NCI-H2081 treated with DMSO at 0.1 percent for 48 hours (cell line): ENCODE data around the gene ZBTB16.

Experiments
- DNase-seq: peaks from one replicate; lab custom pipeline; 2025; lab: John Stamatoyannopoulos, UW

ZBTB16 gene, protein sequence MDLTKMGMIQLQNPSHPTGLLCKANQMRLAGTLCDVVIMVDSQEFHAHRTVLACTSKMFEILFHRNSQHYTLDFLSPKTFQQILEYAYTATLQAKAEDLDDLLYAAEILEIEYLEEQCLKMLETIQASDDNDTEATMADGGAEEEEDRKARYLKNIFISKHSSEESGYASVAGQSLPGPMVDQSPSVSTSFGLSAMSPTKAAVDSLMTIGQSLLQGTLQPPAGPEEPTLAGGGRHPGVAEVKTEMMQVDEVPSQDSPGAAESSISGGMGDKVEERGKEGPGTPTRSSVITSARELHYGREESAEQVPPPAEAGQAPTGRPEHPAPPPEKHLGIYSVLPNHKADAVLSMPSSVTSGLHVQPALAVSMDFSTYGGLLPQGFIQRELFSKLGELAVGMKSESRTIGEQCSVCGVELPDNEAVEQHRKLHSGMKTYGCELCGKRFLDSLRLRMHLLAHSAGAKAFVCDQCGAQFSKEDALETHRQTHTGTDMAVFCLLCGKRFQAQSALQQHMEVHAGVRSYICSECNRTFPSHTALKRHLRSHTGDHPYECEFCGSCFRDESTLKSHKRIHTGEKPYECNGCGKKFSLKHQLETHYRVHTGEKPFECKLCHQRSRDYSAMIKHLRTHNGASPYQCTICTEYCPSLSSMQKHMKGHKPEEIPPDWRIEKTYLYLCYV

DNA sequence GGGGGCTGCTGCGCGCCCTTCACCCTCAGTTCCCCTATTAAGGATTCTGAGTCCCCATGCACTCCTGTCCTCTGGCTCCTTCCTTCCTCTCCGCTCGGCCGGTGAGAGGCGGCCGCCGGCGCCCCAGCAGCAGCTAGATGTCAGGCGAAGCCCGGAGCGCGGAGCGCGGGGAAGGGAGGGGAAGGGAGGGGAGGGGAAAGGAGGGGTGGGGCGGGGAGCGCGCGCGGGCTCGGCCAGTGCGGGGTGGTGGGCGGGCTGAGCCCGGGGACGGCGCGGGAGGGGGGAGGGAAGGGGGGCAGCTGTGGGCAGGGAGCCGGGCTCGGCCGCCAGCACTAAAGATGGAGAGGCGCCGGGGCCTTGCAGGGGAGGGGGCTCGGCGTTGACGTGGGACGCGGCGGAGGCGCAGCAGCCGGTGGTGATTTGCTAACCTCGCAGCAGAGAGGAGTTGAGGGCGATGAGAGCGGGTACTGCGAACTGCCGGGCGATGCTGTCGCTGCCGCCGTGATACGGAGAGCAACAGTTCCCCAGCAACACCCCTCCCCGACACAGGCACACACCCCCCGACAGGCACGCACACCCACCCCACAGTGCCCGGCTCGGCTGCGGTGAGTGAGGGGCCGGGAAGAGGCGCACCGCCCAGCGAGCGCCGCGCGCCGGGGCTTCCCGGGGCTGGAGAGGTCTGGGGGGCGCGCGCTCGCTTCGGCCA, at the start of gene ZBTB16:
Gene ZBTB16, plus strand, starts transcription at position 434 of the 706 bp plus-strand sequence. CDS start 3,590 bp downstream, outside the sequence.
- DNase-seq: no peak

DNA sequence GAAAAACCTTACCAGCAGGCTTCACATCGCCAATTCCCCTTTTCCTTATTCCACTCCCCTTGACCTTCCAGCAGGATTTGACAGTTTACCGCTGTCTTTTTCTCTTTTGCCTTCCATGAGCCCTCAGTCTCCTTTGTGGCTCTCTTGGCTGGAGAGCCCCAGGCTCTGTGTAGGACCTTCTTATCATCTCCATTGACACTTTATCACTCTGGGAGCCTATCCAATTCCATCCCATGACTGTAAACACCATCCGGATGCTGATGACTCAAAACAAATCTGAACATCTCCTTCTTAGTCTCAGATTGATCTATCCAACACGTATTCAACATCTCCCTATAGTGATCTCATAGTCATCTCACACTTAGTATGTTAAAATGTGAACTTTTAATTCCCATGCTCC, 48.6 kb upstream of the ZBTB16 start:
- no peak for DNase-seq

DNA sequence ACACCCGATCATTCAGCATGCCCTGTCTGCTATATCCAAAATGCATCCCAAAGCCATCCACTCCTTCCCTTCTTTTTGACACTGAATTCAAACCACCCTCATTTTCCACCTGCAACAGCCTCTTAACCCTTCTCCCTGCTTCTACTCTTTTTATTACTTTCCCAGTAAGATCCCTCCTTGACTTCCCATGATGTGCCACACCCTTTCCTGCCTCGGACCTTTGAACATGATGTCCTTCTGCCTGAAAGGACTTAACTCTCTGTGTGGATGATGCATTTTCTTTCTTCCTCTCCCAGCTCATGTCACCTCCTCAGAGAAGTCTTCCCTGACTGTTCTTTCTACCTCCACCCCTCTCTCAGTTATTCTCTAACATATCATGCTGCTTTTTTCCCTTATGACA, 48.1 kb upstream of the ZBTB16 start:
- no peak for DNase-seq

DNA sequence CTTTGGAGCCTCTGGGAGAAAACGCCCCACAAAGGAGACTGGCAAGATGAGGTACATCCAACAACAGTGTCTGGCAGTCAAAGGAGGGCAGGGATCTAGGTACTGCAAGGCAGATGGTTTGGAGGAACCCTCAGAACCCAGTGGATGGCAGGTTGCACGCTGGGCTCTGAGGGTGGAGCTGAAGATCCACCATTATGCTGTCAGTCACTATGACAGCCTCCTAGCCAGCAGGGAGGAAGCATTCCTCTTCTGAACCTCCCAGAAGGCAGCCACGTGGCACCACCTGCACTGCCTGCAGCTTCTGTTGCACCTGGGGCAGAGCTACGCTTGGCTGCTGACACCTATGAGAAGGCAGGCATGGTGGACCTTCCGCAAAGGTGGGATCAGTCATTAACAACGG, 44.4 kb upstream of the ZBTB16 start:
- no peak for DNase-seq

DNA sequence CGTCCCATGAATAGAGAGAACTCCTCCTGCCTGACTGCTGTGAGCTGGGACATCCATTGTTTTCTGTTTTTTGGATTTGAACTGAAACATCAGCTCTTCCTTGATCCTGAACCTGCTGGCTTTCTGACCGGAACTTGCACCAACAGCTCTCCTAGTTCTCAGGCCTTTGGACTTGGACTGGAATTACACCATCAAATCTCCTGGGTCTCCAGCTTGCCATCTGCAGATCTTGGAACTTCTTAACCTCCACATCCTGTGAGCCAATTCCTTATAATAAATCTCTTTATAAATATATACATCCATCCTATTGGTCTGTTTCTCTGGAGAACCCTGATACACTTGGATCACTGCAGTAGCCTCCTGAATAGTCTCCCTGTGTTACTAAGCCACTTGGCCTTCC, 42.5 kb upstream of the ZBTB16 start:
- DNase-seq: no peak

DNA sequence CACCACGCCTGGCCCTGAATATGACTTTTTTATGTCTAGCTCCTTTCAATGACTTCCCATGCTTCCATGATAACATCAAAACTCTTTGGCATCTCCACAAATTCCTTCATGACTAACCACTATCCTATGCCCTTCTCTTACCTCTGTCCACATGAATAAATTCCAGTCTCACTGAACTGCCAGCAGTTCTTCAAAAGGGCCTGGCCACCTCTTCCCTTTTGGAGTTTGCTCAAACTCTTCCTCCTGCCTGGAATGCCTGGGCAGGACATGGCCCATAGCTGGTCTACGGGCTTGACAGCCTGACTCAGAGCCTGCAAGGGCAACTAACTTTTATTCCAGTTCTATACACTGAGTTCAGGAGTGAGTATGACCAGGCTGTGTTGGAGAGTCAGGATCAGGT, 41.8 kb upstream of the ZBTB16 start:
- no peak for DNase-seq

DNA sequence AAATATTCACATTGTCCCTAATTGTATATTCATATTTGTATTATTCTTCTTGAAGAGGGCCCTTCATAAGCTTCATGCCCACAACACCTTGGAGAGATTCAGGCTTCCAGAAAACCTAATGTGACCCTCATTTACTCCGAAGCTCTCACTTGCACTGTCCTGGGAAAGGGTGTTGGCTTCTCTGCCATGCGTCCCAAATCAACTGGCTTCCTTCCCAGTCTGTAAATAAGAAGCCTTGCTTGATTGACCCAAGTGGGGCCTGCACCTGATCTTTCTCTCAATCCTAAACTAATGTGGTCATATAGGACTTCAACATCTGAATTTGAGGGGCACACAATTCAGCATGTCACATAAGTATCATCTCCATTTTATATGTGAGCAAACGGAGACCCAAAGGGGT, 40.5 kb upstream of the ZBTB16 start:
- DNase-seq: no peak

DNA sequence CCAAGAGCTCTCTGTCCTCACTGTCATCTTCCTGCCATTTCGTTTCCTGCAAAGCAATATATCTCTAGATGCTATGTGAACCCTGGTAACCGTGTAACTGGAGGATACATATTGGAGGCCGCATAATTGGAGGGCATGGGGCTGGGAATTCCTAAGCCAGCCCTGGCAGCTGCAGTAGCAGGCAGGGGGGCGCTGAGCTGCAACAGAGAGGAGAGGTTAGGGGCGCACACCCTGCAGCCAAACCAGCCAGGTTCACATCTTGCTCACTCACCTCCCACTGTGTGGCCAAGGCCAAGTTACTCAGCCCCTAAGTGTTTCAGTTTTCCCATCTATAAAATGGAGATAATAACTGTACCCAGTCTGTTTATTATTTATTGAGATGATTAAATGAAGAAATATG, 39.9 kb upstream of the ZBTB16 start:
- no peak for DNase-seq

DNA sequence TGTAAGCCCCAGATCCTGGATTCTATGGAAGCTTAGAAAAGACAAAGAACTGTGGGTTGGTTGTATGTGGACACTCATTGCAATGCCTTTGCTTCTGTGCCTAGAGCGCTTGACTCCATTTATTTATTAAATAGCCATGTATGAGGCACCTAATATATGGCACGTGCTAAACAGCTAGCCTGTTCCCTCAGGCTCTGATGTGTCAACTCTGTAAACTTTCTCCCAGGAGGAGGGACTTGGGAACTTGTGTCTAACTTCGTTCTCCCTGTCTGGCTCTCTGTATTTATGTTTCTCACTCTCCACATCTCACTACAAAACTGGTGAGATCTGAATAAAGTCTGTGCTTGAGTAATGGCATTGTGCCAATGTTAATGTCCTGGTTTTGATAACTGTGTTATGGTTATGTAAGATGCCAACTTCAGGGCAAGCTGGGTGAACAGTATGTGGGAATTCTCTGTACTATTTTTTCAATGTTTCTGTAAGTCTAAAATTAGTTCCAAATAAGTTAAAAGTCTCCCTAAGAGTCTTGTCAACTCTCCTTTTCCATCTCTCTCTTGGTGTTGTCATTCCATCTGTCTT, 34.1 kb upstream of the ZBTB16 start:
- no peak for DNase-seq

DNA sequence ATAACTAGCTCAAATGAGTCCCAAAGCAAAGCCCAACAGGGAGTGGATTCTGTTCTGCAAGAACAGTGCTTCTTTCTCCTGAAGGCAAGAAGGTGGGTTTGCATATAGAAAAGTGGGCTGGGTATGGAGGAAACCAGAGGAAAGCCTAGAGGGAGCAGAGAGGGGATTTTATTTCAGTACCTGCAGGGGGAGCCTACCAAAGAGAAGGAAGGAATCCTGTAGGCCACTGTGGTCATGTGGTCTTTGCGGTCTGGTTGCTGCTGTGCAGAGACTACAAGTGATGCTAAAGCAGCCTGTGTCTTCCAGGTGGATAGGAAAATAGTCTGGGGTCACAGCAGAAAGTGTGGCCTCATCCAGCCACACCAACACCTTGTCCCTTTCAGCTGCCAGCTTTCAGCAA, 33.2 kb upstream of the ZBTB16 start:
- DNase-seq: no peak

DNA sequence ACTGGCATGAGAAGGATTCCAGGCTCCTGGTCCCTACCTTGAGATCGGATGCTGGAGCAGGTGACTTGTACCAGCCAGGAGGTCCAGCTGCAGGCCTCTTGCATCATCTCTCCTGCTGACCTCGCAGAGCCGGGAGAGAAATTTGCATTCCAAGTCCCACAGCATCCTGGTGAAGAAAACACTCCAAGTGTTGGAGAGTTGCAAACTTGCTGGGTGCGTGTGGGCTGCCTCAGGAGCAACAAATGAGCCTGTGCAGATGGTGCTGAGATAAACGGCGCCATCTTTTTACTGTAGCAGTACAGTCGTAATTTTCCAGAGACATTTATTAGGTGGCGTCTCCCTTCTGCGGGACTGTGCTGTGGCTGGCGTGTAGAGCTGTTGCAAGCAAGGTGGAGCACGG, 32.1 kb upstream of the ZBTB16 start:
- DNase-seq: no peak

DNA sequence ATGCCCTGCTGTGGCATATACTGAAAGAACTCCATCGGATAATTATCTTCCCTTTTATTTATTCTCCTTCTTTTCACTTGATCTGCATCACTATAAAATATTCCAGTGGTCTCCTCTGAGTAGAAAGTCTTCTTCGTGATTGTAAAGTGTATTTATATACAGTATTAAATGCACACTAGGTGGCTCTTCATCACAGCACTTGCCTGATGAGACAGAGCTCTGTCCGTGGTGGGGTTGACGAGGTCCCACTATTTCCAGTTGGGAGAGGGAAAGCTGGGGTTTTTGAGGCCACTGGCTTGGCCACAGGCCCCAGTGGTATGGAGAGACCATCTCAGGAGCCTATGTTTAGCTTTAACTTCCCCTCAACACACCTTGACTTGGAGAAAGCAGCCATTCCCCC, 31.6 kb upstream of the ZBTB16 start:
- no peak for DNase-seq

DNA sequence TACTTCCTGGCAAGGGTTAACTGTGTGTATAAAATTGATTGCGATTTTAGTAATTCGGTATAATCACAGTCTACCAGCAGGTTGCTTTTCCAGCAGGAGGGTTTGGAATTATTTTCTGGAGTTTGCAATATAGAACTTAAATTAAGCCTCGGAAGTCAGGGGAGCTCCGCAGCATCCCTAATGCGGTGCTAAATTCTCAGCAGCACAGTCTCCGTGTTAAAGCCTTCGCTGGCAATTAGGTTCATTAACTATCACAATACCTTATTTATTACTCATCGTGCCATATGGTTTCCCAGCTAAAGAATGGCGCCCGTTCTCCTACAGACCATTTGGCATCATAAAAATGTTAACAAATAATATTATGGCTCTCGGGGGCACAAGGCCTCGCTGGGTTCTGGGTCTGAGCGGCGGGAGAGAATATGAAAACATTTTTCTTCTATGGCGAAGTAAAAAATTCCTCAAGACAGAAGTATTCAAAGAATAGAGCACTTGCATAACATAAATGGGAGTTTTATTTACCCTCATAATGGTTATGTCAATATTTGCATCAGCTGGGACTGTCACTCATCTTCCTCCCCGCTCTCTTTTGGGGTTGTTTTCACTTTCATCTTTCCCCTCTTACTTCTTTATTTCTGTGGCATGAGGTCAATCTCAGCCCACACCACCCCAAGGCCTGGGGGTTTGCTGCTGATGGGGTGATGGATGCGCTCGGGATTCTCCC, 28.1 kb upstream of the ZBTB16 start:
- no peak for DNase-seq

DNA sequence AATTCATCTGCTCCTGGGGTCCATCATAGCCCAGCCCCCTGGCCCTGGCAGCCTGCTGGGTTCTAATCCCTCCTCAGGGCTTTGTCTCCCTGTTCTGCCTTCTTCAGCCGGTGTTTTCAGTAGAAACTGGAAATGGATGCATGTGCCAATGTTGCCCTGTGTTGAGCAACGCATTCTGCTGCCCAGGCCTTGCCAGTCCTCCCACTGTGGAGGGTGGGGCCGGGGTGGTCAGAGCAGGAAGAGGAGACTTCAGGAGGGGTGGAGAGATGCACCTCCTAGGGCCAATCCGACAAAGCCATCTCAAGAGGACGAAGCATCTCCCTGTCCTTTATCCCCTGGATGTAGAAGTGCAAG, 27.6 kb upstream of the ZBTB16 start:
- DNase-seq: no peak

DNA sequence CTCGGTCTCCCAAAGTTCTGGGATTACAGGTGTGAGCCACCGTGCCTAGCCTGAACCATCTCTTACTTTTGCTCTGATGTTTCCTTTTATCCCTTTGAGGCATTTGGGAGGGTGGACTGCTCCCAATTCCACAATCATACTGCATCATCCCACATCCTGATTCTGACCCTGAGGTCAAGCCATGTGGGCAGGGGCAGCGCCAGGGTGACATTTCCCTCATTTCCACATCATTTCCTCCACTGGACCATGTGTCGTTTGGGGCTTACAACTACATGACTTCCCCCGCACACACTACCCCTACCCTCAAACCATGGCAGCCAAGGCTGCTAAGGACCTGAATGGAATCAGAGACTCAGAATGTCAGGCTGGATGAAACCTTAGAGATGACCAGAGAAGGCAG, 26.4 kb upstream of the ZBTB16 start:
- DNase-seq: no peak

DNA sequence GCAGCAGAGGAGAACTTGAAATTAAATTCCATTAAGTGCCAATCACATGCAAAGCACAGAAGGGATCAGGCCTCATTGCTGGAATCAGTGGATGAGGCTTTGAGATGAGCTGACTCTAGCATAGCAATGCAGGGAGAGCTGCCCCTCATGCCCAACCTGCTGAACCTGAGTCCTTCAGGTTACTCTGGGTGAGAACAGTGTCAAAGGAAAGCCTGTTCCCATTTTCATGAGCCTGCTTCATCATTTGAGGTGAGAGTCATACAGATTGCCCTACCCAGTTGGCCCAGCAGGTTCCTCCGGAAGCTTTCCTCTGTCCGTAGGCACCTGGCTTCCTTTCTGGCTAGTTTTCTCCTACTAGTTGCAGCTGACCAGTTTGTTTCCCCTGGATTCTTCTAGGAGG, 25.9 kb upstream of the ZBTB16 start:
- no peak for DNase-seq

DNA sequence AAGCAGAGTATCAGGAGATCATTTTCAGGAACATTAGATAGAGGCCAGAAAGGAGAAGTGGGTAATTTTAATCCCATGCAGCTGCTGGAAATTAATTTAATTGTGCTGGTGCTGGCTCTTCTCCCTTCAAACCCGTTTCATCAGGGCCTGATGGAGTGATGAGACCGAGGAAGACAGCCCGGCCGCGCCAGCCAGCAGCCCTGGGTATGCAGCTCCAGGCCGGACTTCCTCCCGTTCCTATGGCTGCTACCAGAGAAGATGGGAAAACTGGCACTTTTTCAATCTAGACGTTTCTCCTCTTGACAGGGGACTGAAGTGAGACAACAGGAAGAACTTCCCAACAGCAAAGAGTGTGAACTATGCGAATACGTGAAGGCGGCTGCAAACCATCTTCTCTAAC, 24.6 kb upstream of the ZBTB16 start:
- DNase-seq: no peak

DNA sequence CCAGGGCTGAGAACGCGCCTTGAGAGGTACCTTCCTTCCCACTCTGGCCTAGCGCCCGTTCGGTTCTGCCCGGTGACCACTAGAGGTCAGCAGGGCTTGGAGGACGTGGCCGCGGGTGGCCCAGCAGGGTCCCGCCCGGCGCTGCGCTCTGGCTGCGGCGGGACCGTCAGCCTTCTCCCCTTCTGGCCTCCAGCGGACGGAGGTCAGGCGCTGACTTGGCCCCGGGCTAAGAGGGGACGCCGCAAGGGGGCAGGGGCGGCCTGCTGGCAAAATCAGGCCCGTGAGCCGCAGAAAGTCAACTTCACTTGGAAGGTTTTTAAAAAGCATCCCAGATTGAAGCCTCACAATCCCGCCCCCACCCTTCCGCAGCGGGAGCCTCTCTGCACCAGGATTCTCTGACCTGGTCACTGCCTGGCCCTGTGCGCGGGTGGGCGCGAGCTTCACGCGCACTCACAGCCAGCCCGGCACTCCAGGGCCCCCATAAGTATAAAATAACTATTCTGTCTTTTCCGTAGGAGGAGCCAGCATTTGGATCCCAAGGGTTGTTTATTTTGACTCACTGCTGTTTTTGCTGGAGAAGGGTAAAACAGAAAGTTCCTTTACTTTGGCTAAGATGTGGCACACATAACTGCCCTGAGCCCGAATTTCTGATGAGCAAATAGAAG, 23.2 kb upstream of the ZBTB16 start:
- DNase-seq: no peak

DNA sequence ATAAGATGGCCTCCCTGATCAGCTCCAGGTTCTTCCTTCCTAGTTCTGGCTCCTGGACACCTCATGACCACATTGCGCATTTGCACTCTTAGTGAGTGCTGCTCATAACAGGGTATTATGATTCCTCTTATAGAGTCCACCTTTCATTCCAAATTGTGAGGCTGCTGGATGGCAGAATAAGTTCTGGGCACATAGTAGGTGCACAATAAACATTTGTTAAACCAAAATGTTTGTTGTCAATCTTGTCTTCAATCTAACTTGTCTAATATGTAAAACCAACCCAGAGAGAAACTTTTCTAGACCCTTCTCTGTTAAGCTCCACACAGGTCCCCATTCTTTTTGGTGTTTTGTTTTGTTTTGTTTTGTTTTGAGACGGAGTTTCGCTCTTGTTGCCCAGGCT, 22.6 kb upstream of the ZBTB16 start:
- DNase-seq: no peak

DNA sequence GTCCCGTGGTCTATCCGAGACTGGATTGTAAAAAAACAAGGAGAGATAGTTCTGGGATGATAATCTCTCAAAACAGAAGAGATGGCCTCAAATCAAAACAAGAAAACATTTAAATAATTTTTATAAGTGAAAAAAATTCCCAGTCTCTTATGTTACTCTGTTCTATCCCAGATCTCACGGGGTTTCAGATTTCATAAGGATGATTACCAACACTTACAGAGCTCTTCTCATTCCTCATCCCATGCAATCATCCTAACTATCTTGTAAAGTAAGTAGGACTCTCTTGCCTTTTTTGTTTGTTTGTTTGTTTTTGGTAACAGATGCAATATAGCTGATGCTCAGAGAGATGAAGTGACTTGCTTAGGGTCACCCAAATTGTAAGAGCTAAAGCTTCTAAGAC, 20.0 kb upstream of the ZBTB16 start:
- no peak for DNase-seq

DNA sequence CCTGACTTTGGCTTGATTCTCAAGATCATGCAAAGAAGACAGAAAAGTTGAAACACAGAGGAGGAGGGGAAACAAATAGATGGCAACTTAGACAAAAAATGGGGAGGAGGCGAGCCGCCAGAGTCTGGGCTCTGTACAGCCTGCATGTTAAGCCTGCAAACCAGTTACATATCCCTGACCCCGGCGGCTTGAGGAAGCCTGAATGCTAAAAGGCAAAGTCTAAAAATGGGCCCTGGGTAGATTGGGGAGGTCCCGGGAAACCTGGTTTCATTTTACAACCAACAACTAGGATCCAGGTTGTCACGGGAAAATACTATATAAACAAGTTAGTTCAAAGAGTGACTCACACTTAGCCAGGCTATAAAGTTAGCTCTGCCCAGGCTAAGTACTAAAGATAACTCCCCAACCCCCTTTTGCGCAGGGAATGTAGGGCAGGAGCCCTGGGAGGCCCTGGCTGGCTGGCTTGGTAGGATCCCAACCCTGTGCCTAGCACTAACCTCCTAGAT, 18.8 kb upstream of the ZBTB16 start:
- DNase-seq: no peak
